ENCODE results near the gene CFAP65. TPM values are rescaled to one million over a fixed set of nuclear protein-coding genes. Genes with fewer than 3 reads are reported as not detected.

The CFAP65 gene, protein sequence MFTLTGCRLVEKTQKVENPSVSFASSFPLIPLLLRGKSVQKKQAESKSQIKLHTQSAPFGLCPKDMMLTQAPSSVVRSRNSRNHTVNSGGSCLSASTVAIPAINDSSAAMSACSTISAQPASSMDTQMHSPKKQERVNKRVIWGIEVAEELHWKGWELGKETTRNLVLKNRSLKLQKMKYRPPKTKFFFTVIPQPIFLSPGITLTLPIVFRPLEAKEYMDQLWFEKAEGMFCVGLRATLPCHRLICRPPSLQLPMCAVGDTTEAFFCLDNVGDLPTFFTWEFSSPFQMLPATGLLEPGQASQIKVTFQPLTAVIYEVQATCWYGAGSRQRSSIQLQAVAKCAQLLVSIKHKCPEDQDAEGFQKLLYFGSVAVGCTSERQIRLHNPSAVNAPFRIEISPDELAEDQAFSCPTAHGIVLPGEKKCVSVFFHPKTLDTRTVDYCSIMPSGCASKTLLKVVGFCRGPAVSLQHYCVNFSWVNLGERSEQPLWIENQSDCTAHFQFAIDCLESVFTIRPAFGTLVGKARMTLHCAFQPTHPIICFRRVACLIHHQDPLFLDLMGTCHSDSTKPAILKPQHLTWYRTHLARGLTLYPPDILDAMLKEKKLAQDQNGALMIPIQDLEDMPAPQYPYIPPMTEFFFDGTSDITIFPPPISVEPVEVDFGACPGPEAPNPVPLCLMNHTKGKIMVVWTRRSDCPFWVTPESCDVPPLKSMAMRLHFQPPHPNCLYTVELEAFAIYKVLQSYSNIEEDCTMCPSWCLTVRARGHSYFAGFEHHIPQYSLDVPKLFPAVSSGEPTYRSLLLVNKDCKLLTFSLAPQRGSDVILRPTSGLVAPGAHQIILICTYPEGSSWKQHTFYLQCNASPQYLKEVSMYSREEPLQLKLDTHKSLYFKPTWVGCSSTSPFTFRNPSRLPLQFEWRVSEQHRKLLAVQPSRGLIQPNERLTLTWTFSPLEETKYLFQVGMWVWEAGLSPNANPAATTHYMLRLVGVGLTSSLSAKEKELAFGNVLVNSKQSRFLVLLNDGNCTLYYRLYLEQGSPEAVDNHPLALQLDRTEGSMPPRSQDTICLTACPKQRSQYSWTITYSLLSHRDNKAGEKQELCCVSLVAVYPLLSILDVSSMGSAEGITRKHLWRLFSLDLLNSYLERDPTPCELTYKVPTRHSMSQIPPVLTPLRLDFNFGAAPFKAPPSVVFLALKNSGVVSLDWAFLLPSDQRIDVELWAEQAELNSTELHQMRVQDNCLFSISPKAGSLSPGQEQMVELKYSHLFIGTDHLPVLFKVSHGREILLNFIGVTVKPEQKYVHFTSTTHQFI (N-terminal part only)
- total RNA-seq: not detected in 2 replicates

DNA sequence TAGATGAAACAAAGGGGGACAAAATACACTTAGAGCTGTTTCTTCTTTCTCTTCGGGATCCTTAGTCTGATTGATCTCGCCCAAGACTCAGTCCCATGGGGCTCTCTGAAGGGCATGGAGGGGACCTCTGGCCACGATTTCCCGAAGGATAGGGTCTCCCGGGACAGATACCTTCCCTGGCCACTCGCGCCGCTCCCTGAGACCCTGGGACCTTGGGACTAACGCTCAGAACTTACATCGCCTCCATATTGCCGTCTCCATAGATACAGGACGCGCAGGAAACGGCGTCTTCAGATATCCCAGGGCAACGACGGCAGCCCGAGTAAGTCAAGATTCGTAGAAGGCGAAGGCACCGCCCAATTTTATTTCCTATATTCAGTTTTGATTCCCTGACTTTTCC, at the start of gene CFAP65:
Gene CFAP65, minus strand, starts transcription at position 265 of the 400 bp plus-strand sequence. CDS start 2,468 bp downstream, outside the sequence.

DNA sequence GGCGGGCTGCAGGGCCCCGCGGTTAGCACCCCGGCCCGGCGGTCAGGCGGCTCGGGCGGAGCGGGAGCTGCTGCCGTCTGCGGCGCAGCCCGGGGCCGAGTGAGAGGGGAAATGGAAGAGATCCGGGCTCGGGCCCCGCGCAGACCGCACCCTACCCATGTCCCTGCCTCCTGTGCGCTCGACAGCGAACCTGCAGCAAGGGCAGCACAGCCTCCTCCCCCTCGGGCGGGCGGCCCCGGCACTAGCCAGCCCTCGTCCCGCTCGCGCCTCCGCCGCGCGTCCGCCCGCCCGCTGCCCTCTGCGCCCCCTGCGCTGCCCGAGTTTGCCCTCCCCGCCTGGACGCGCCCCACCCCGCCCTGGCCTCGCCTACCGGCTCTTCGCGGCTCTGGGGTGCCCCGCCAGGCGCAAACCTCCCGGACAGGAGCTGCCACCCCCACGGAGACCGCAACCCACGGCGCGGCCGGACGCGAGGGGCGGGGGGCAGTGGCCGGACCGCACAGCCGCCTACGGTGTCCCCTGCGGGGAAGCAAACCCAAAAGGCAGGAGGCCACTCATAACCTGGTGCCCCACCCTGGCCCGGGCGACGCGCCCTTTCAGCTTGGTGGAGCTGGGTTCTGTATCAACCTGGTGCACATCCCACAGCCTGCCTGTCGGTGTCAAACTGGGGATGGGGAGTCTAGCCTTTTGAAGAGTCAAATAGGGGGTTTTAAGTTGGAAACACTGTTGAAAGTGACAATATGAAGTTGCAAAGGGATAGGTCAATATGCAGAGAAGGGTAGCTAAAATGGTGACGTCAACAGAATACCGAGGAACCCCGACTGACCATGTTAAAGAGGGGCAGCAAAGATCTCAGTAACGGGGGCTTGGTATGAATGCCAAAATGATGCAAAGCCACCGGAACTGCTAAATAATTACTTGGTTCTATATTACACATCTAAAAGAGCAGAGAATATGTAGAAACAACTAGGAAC, 19.8 kb upstream of the CFAP65 start, which contains the start of gene IHH:
Gene IHH, minus strand, starts transcription at position 101 of the 971 bp plus-strand sequence. CDS start 454 bp downstream, outside the sequence.

DNA sequence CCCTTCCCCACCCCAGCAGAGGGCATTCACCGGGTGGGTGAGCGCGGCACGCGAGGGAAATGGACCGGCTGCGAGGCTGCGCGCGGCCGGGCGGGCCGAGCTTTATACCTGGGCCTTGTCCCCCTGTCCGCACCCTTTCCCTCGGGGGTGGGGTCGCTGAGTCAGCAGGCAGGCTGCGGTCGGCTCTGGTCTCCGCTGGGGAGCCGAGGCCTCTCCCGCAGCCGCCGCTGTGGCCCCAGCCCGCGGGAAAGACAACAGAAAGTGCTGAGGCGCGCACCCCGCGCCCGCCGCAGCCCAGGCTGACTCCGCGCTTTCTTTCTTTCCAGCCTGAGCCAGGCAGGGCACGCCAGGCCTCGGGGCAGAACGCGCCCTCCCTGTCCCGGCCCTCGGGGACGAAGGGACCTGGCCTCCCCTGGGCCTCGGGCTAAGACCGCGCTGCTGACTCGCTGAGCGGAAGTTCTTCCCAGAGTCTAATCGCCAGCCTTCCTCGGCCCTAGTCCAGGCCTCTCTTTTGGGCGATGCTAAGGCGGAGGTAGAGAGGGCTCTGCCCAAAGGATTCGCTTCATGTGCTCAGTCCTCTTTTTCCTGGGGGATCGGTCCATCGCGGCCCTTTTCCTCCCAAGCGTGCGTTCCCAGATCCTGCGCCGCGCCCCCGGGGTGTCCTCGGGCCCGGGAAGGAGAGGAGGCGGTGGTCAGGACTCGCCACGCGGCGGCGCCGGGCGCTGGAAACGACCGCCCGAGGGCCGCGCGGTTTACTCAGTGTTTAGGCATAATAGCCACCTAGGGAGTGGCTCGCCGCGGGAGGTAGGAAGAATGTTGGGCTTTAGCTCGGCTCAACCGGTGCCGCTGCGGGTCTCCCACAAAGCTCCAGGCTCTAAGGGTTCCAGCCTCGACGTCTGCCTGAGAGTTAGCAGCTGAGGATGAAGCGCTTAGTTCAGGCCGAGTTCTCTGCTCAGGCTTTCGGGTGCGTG, 47.7 kb downstream of the CFAP65 start, which contains the start of gene CRYBA2:
Gene CRYBA2, minus strand, starts transcription at position 78 of the 971 bp plus-strand sequence. CDS start 246 bp downstream, outside the sequence.

DNA sequence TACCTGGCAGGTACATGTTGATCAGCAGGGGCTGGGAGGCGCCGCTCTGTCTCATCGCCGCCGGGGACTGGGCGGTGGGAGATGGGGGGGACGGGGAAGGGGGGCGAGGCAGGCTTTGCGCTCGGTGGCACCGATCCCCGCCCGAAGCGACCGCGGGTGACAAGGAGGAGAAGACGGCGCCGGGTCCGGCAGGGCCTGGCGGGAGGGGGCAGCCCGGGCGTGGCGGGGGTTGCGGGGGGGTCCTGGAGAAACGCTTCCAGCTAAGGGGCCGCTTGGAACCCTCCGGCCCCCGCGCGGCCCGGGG, 56.3 kb downstream of the CFAP65 start, which contains the start of gene FEV:
Gene FEV, minus strand, starts transcription at position 164 of the 304 bp plus-strand sequence. Its CDS starts 109 bp downstream, at position 55.

DNA sequence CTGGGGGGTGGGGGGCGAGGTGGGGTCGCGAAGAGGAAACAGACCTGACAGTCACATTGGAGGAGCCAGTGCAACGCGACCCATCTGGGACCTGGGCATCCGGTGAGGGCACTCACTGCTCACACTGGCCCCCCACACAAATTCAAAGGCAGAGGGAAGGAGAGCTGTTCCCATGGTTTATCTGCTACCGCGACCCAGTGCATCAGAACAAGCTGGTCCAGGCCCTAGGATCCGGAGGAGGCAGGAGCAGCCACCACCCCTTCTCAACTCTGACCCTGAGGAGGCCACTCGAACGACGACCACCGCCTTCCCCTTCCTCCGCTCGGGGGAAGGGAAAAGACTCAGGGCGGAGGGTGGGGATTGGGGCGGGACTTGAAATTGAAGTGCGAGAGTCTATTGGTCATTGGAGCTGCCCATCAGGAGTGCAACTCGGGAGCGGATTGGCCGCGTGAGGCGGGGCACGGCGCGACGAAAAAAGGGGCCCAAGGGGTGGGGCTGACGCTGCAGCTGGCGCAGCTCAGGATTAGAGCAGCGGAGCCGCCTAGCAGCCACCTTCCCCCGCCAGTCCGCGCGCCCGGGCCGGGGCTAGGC, 82.1 kb downstream of the CFAP65 start, which contains the start of gene CDK5R2:
Gene CDK5R2, plus strand, starts transcription at position 526 of the 591 bp plus-strand sequence. CDS start 155 bp downstream, outside the sequence.

Other genes with a start within 250 kb of the CFAP65 start
- not detected in 2 replicates for gene PRKAG3, start 209.7 kb downstream of the CFAP65 start, total RNA-seq
- gene WNT6, start 181.7 kb downstream of the CFAP65 start, total RNA-seq: not detected in 2 replicates
- gene WNT10A, start 160.7 kb downstream of the CFAP65 start, total RNA-seq: not detected in 2 replicates
- not detected in 2 replicates for gene CDK5R2, start 81.8 kb downstream of the CFAP65 start, total RNA-seq
- gene FEV, start 56.3 kb downstream of the CFAP65 start, total RNA-seq: not detected in 2 replicates
- not detected in 2 replicates for gene CRYBA2, start 48.1 kb downstream of the CFAP65 start, total RNA-seq
- not detected in 2 replicates for gene IHH, start 19.4 kb upstream of the CFAP65 start, total RNA-seq
- gene NHEJ1, start 119.3 kb upstream of the CFAP65 start, total RNA-seq: 16.3 and 18.6 TPM in 2 replicates
- gene SLC23A3, start 128.5 kb upstream of the CFAP65 start, total RNA-seq: 0.45 and 0.50 TPM in 2 replicates
- gene CNPPD1, start 135.4 kb upstream of the CFAP65 start, total RNA-seq: 25.0 and 25.4 TPM in 2 replicates
- gene RETREG2, start 136.8 kb upstream of the CFAP65 start, total RNA-seq: 34.6 and 41.9 TPM in 2 replicates
- 28.2 and 31.9 TPM in 2 replicates for gene ZFAND2B, start 165.3 kb upstream of the CFAP65 start, total RNA-seq
- gene ABCB6, start 177.4 kb upstream of the CFAP65 start, total RNA-seq: 12.4 and 15.5 TPM in 2 replicates
- 50.8 and 53.8 TPM in 2 replicates for gene ATG9A, start 188.1 kb upstream of the CFAP65 start, total RNA-seq
- 18.7 and 21.7 TPM in 2 replicates for gene ANKZF1, start 188.3 kb upstream of the CFAP65 start, total RNA-seq
- 11.4 and 12.9 TPM in 2 replicates for gene GLB1L, start 203.9 kb upstream of the CFAP65 start, total RNA-seq
- 15.9 and 18.8 TPM in 2 replicates for gene STK16, start 204.0 kb upstream of the CFAP65 start, total RNA-seq
- not detected in 2 replicates for gene TUBA4B, start 211.7 kb upstream of the CFAP65 start, total RNA-seq
- 20.2 and 24.7 TPM in 2 replicates for gene TUBA4A, start 212.4 kb upstream of the CFAP65 start, total RNA-seq
- 19.8 and 23.7 TPM in 2 replicates for gene DNAJB2, start 237.8 kb upstream of the CFAP65 start, total RNA-seq